Left lobe of liver (tissue), 2 donors: Measurements from ENCODE around the gene SEMA5A. TPM values are rescaled to one million over a fixed set of nuclear protein-coding genes. Genes with fewer than 3 reads are reported as not detected.
A peak's percentile ranks its signal among the peaks of the same experiment; 100 is the strongest.

ENCODE experiments used
- ATAC-seq: fragments of 200-7000 bp; cut with Tn5 transposase; one replicate; pipeline ENCODE4 v1.9.1; 2020; ENCODE audit warnings: mild to moderate bottlenecking, moderate library complexity
- DNase-seq: peaks from one replicate; pipeline ENCODE4 v3.0.0-alpha.2; 2020; ENCODE audit warnings: low spot score
- total RNA-seq: library from RNA; stranded (reverse); gene quantifications from one replicate; pipeline ENCODE4 v1.2.1, GENCODE V29; 2021
- donor health status: DM: no; HTN: no; CAD: no; lungs with moderate emphysema.
- donor health status: DM: no; HTN: yes; CAD: no.

Gene SEMA5A
- total RNA-seq, 1 donor from 2014 or later = 5.7 TPM

GRCh38 chr5:9547122-9547947 lies 1.5 kb upstream of the SEMA5A start:
- ATAC-seq = no peak
- no peak for DNase-seq

- ATAC-seq = peak; percentile 6
These were observed 511 bp downstream of the SEMA5A start for GRCh38 chr5:9545136-9545991.

GRCh38 chr5:9544502-9545135 lies 1.3 kb downstream of the SEMA5A start:
- ATAC-seq = peak; percentile 88
- peak; percentile 91 for DNase-seq

More at GRCh38 chr5:9545136-9545991, 511 bp downstream of the SEMA5A start:
- no peak for DNase-seq

GRCh38 chr5:9544056-9544455 lies 1.8 kb downstream of the SEMA5A start:
- DNase-seq (no peak), ATAC-seq (peak; percentile 1)

GRCh38 chr5:9543311-9543920 lies 2.5 kb downstream of the SEMA5A start:
- DNase-seq (no peak), ATAC-seq (no peak)

GRCh38 chr5:9540791-9541190 lies 5.1 kb downstream of the SEMA5A start:
- DNase-seq = no peak
- no peak for ATAC-seq

GRCh38 chr5:9538504-9538903 lies 7.4 kb downstream of the SEMA5A start:
- DNase-seq (no peak), ATAC-seq (no peak)

- peak; percentile 94 for ATAC-seq
- no peak for DNase-seq
These were observed 8.4 kb downstream of the SEMA5A start for GRCh38 chr5:9537223-9538141.

GRCh38 chr5:9536717-9537116 lies 9.2 kb downstream of the SEMA5A start:
- ATAC-seq (no peak), DNase-seq (no peak)

GRCh38 chr5:9534881-9535517 lies 10.9 kb downstream of the SEMA5A start:
- DNase-seq = no peak
- no peak for ATAC-seq

GRCh38 chr5:9533562-9534364 lies 12.1 kb downstream of the SEMA5A start:
- no peak for ATAC-seq

GRCh38 chr5:9533096-9533495 lies 12.8 kb downstream of the SEMA5A start:
- ATAC-seq (no peak), DNase-seq (no peak)

More at GRCh38 chr5:9533562-9534364, 12.1 kb downstream of the SEMA5A start:
- no peak for DNase-seq

- ATAC-seq (no peak), DNase-seq (no peak)
These were observed 16.4 kb downstream of the SEMA5A start for GRCh38 chr5:9529513-9529912.

- DNase-seq (peak; percentile 91), ATAC-seq (peak; percentile 99)
These were observed 16.8 kb downstream of the SEMA5A start for GRCh38 chr5:9529041-9529480.

GRCh38 chr5:9524941-9525340 lies 20.9 kb downstream of the SEMA5A start:
- DNase-seq (no peak), ATAC-seq (no peak)

- no peak for DNase-seq
- ATAC-seq = peak; percentile 66
These were observed 22.6 kb downstream of the SEMA5A start for GRCh38 chr5:9523090-9523823.

- ATAC-seq (no peak), DNase-seq (no peak)
These were observed 26.3 kb downstream of the SEMA5A start for GRCh38 chr5:9519537-9519936.

GRCh38 chr5:9516591-9516990 lies 29.3 kb downstream of the SEMA5A start:
- no peak for DNase-seq
- peak; percentile 64 for ATAC-seq
